Natural killer cell treated with Interleukin-12 subunit alpha and Interleukin-12 subunit beta and Interleukin-15 and Interleukin-18, amount 100 ng/mL, for 72 hours (primary cell): ENCODE results near the gene SPATS2. TPM values are rescaled to one million over a fixed set of nuclear protein-coding genes. Genes with fewer than 3 reads are reported as not detected.

Experiments used
- ATAC-seq, 2 donors: fragments of 150-1000 bp; cut with Tn5 transposase in 1 of 2; sonication (Bioruptor Pico), chemical (Tn5 transposase) in 1 of 2; 2 replicates each; pipeline ENCODE4 v1.10.0; 2021
- DNase-seq: peaks from one replicate; pipeline ENCODE4 v3.0.0; 2022; ENCODE audit warnings: low spot score
- H3K27ac Mint-ChIP-seq, 2 donors: 1 replicate in 1 of 2; 2 replicates in 1 of 2; pipeline ENCODE4 v1.8.0; 2022; ENCODE audit warnings: mixed read lengths in 2 of 2, mild to moderate bottlenecking in 1 of 2, moderate library complexity in 1 of 2
- H3K27me3 Mint-ChIP-seq, 2 donors: 1 replicate in 1 of 2; 2 replicates in 1 of 2; pipeline ENCODE4 v1.8.0; 2022; ENCODE audit warnings: mixed read lengths in 2 of 2
- H3K36me3 Mint-ChIP-seq: one replicate; pipeline ENCODE4 v1.8.0; 2022; ENCODE audit warnings: mixed read lengths
- H3K4me1 Mint-ChIP-seq, 2 donors: 1 replicate in 1 of 2; 2 replicates in 1 of 2; pipeline ENCODE4 v1.8.0; 2022; ENCODE audit warnings: low read depth in 2 of 2, mixed read lengths in 2 of 2, mild to moderate bottlenecking in 1 of 2
- H3K4me3 Mint-ChIP-seq: one replicate; pipeline ENCODE4 v1.8.0; 2022; ENCODE audit warnings: mixed read lengths
- H3K9me3 Mint-ChIP-seq: 2 replicates; pipeline ENCODE4 v1.8.0; 2022; ENCODE audit warnings: mixed read lengths
- total RNA-seq, 2 donors: library from RNA; stranded (reverse); gene quantifications; one replicate each; pipeline ENCODE4 v1.2.3, GENCODE V29; 2022

SPATS2 gene
- total RNA-seq, 2 donors from 2014 or later, result 13.7 to 21.1 TPM

DNA sequence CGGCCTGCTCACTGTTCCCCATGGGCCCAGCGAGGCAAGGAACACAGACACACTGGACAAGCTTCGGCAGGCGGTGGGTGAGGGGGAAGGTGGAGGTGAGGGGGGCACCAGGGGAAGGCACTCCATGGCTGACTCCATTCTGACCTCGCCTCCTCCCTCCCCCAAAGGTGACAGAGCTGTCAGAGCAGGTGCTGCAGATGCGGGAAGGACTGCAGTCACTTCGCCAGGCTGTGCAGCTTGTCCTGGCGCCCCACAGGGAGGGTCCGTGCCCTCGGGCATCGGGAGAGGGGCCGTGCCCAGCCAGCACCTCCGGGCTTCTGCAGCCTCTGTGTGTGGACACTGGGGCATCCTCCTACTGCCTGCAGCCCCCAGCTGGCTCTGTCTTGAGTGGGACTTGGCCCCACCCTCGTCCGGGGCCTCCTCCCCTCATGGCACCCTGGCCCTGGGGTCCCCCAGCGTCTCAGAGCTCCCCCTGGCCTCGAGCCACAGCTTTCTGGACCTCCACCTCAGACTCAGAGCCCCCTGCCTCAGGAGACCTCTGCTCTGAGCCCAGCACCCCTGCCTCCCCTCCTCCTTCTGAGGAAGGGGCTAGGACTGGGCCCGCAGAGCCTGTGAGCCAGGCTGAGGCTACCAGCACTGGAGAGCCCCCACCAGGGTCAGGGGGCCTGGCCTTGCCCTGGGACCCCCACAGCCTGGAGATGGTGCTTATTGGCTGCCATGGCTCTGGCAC lies 190.1 kb downstream of the SPATS2 start:
- DNase-seq (no peak), ATAC-seq (no peak)
- H3K27ac Mint-ChIP-seq, result no peak overlapping the region
- peaks cover 7 to 9% of the 10 kb centered on the region in 2 donors for H3K4me1 Mint-ChIP-seq
- no peaks in the 10 kb centered on the region for H3K9me3 Mint-ChIP-seq
- no peaks in the 10 kb centered on the region for H3K27me3 Mint-ChIP-seq
- no peak overlapping the region for H3K4me3 Mint-ChIP-seq
- peaks cover 7% of the 10 kb centered on the region for H3K36me3 Mint-ChIP-seq

DNA sequence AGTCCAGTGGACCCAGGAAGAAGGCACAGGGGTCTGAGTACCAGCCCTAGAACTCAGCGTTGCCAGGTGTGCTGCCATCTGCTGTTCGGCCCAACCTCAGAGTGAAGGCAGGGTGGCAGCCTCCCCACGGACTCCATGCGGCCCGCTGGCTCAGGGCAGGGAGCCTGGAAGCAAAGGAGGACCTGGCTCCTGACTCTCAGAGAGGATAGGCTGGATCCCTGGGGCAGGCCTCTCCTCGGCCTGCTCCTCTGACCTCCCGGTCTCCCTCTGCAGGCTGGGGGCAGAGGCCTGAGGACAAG lies 190.6 kb downstream of the SPATS2 start:
- no peak overlapping the region for H3K4me3 Mint-ChIP-seq
- H3K36me3 Mint-ChIP-seq, result peaks cover 10% of the 10 kb centered on the region
- no peak for DNase-seq

DNA sequence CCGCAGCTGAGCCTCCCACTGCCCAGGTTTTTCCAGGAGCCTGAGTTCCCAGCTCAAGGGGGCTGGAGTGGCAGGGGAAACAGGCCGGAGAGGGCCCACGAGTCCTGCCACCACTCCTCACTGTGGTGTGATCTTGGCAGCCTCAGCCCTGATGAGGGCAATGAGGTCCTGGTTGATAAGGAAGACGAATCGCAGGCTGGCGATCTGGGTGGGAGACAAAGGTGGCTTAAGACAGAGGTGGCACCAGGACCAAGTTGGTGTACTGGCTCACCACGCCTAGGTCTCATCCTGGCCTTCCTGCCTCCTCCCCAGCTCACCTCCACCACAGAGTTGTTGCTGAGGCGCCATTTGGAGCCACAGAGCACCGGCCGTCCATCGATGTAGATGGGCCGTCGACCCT lies 191.3 kb downstream of the SPATS2 start:
- ATAC-seq, result no peak
- Mint-ChIP-seq H3K36me3 (peaks cover 10% of the 10 kb centered on the region), H3K4me3 (no peak overlapping the region), H3K9me3 (no peaks in the 10 kb centered on the region), H3K27ac (no peak overlapping the region), H3K4me1 (peaks cover 7 to 10% of the 10 kb centered on the region in 2 donors), H3K27me3 (no peaks in the 10 kb centered on the region)
- no peak for DNase-seq

More for the DNA sequence above, 190.6 kb downstream of the SPATS2 start:
- Mint-ChIP-seq H3K27ac (no peak overlapping the region), H3K4me1 (peaks cover 7 to 10% of the 10 kb centered on the region in 2 donors), H3K9me3 (no peaks in the 10 kb centered on the region), H3K27me3 (no peaks in the 10 kb centered on the region)
- ATAC-seq, result no peak

DNA sequence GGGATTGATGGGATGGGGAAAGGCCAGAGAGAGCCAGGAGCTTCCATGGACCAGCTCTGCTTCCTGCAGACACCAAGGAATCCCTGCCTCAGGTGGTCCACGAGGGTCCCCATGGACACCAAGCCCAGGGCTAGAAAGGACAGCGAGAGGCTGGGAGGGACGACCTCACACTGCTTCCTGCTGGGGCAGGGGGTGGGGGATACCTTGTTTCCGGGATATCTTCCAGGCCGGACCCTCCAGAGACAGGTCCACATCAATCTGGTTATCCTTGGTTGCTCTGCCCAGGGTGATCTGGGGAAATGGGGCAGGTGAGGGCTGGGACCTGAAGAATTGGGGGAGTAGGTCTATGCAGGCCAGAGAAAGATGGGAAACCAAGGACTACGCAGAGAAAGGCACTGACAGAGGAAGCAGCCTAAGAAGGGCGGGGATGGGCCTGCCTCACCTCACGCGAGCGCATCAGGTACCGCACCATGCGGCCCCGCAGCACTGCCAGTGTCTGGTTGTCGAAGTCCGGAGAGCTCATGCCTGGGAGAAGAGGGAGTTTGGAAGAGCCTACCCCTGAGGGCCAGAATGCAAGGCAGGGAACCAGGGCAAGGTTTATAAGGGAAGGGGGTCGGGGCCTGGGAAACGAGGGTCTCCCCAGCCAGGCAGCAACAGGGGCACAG lies 191.9 kb downstream of the SPATS2 start:
- DNase-seq, result no peak
- H3K4me1 Mint-ChIP-seq, result peaks cover 7 to 14% of the 10 kb centered on the region in 2 donors
- no peak for ATAC-seq
- no peaks in the 10 kb centered on the region for H3K27me3 Mint-ChIP-seq
- H3K27ac Mint-ChIP-seq, result no peak overlapping the region
- H3K9me3 Mint-ChIP-seq, result no peaks in the 10 kb centered on the region
- H3K4me3 Mint-ChIP-seq, result no peak overlapping the region
- H3K36me3 Mint-ChIP-seq, result peaks cover 10% of the 10 kb centered on the region

DNA sequence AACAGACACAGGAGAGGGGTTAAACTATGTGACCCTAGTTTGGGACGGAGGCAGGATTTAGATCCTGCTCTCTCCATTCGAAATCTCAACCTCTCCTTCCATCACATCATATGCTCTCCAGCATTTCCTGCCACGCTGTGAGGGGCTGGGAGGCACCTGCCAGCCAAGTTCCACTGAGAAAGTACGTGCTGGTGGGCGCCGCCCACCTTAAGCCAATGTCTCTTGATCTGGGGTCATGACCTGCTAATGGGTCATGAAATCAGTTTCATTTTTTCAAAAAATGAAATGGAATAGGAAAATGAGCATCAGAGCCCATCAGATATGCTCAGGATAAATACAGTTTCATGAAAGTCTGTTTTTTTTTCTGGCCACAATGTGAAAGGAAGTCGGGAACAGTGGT lies 193.4 kb downstream of the SPATS2 start:
- ATAC-seq (no peak), DNase-seq (no peak)
- H3K4me1 Mint-ChIP-seq, result peaks cover 17 to 27% of the 10 kb centered on the region in 2 donors
- peaks cover 10% of the 10 kb centered on the region for H3K36me3 Mint-ChIP-seq
- H3K27ac Mint-ChIP-seq, result no peak overlapping the region
- H3K27me3 Mint-ChIP-seq, result no peaks in the 10 kb centered on the region
- no peaks in the 10 kb centered on the region for H3K9me3 Mint-ChIP-seq
- no peak overlapping the region for H3K4me3 Mint-ChIP-seq

DNA sequence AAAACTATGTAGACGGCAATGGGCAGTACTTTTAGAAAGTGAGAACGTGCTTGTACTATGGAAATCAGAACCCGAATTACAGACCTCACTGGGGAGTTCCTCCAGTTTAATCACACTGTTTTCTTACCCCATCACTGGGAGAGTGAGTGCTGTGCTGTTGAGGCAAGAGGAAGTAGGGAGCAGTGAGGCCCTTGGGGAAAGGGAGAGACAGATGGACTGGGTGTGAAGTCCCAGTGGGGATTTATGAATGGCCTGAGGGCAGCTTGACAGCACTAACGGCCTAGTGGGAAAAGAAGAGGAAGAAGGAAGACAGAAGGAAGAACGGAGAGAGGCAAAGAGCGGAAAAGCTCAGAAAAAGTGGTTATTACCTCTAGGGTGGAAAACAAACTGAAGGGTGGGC lies 195.0 kb downstream of the SPATS2 start:
- H3K36me3 Mint-ChIP-seq, result peaks cover 10% of the 10 kb centered on the region
- no peak for DNase-seq
- no peak overlapping the region for H3K4me3 Mint-ChIP-seq
- H3K27me3 Mint-ChIP-seq, result no peaks in the 10 kb centered on the region
- peaks cover 23 to 33% of the 10 kb centered on the region in 2 donors for H3K4me1 Mint-ChIP-seq
- no peaks in the 10 kb centered on the region for H3K9me3 Mint-ChIP-seq
- ATAC-seq, result no peak
- peak overlapping the region in 1 of 2 donors; percentile 15 for H3K27ac Mint-ChIP-seq

DNA sequence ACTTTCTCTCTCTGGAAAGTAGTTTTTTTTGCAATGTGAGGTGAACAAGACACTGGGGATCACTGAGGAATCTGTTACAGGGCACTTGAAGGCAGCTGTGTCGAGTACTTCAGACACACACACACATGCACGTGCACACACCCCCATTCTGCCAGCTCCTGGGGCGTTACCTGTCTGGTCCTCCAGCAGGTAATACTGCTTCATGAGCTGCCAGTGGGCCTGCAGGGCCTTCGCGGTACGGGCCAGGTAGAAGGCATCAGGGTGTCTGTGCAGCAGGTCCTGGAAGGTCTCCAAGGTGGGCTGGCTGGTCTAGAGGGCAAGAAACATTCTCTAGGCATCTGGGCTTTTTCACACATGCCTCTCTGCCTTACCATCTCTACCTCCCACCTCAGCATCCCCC lies 195.6 kb downstream of the SPATS2 start:
- ATAC-seq (no peak), DNase-seq (no peak)
- no peaks in the 10 kb centered on the region for H3K9me3 Mint-ChIP-seq
- peaks cover 10% of the 10 kb centered on the region for H3K36me3 Mint-ChIP-seq
- H3K4me3 Mint-ChIP-seq, result no peak overlapping the region
- H3K27ac Mint-ChIP-seq, result no peak overlapping the region
- H3K4me1 Mint-ChIP-seq, result peaks cover 23 to 38% of the 10 kb centered on the region in 2 donors
- H3K27me3 Mint-ChIP-seq, result no peaks in the 10 kb centered on the region

DNA sequence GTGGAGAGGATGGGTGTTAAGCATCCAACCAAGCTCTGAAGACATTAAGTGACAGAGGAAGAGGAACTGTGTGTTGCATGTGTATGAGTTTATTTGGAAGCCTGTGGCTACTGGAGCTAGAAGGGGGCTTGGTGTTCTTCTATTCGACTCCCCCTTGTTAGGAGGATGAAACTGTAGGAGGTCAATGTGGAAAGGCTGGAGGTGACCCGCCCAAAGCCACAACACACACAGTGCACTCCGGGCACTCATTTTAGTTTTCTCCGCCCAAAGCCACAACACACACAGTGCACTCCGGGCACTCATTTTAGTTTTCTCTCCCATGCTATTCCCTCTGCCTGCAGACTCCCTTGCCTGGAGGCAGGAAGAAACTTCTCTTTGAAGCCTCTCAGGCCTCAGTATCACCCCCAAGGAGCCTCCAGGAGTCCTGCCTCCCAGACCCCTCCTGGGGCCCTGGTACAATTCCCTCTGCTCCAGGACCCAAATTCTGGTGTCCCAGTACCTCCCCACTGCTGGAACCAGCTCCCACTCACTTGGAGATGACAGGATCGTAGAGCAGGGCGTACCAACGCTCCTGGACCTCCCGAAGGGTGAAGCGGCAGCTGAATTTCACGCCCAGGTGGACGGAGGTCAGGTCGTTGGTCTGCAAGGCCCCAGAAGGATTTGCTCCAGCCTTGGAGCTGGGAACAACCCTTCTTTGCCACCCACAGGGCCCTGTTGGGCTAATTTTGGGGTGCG lies 196.9 kb downstream of the SPATS2 start:
- H3K9me3 Mint-ChIP-seq, result no peaks in the 10 kb centered on the region
- ATAC-seq (no peak), DNase-seq (no peak)
- H3K36me3 Mint-ChIP-seq, result peaks cover 10% of the 10 kb centered on the region
- peaks cover 35 to 49% of the 10 kb centered on the region in 2 donors for H3K4me1 Mint-ChIP-seq
- peak overlapping the region; percentile 32 for H3K4me3 Mint-ChIP-seq
- H3K27ac Mint-ChIP-seq, result peak overlapping the region in 1 of 2 donors; percentile 49
- H3K27me3 Mint-ChIP-seq, result no peaks in the 10 kb centered on the region

DNA sequence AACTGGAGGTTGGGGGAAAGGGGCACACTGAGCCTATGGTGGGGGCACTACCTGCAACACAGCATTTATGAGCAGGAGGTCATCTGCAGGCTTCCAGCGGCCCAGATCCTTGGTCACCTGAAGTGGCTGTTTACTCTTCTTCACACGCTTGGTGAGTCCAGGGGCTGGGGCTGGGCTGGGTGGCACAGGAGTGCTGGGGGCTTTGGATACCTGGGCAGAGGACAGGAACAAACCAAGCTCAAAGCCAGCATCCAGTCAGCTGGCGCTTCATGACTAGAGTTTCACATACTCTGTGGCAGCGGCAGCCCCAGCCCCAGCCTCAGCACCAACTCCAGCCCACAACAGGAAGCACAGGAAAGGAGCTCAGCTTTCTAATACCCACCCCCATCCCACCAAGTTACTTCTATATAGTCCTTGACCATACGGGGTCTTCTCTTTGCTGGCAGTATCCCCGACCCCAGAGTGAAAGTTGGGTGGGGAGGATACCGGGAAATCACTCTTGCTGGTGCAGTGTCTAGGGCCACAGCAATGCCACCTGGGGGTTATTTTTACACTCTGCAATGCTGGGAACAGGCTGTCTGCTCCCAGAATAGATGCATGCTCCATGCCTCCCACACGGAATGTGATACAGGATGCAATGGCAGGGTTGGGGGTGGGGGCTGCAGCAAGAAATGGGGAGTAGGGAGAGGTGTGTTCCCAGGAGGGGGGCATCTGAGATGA lies 197.6 kb downstream of the SPATS2 start:
- Mint-ChIP-seq H3K4me3 (peak overlapping the region; percentile 48), H3K4me1 (peaks cover 35 to 46% of the 10 kb centered on the region in 2 donors), H3K36me3 (peaks cover 10% of the 10 kb centered on the region), H3K27me3 (no peaks in the 10 kb centered on the region), H3K9me3 (no peaks in the 10 kb centered on the region), H3K27ac (peak overlapping the region; percentile 28 to 53)
- DNase-seq (no peak), ATAC-seq (no peak)

DNA sequence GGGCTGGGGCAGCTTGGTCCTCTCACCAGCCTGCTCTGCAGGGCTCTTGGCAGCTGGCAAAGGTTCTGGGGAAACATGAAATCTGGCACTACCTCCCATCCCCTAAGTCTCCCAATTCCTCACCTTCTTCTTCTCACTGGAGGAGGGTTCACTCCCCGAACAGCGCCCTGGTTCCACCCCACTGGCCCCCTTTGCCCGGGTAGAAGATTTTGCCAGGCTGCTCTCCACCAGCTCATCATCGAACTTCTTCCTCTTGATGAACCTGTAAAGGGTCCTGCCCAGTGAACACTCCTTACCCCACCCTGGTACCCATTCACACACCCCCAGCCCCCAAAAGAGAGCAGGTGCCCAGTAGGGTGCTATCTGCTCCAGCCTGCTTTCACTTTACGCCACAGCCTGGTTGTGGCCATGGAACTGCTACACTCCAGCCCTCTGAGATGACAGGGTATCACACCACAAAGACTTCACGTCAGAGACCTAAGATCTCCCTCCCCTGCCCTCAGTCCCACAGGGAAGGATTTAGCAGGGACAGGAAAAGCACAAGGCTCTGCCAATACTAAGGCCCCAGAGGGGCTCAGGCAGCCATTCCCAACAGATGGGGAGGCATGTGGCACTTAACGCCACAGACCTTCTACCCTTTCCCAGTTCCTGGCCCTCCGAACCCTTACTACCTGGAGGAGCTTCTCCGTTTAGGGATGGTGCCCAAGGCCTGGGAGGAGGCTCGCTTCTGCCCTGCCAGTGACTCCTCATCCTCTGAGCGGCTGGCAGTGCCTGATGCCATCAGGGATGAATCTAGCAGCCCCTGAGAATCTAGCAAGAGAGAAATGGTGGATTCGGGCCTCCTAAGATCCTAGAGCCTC lies 198.4 kb downstream of the SPATS2 start:
- H3K4me1 Mint-ChIP-seq, result peaks cover 34 to 48% of the 10 kb centered on the region in 2 donors
- no peaks in the 10 kb centered on the region for H3K9me3 Mint-ChIP-seq
- H3K27me3 Mint-ChIP-seq, result no peaks in the 10 kb centered on the region
- H3K4me3 Mint-ChIP-seq, result peak overlapping the region; percentile 48
- ATAC-seq (peak in 1 of 2 donors; percentile 39), DNase-seq (no peak)
- peaks cover 10% of the 10 kb centered on the region for H3K36me3 Mint-ChIP-seq
- H3K27ac Mint-ChIP-seq, result peak overlapping the region; percentile 28 to 53

DNA sequence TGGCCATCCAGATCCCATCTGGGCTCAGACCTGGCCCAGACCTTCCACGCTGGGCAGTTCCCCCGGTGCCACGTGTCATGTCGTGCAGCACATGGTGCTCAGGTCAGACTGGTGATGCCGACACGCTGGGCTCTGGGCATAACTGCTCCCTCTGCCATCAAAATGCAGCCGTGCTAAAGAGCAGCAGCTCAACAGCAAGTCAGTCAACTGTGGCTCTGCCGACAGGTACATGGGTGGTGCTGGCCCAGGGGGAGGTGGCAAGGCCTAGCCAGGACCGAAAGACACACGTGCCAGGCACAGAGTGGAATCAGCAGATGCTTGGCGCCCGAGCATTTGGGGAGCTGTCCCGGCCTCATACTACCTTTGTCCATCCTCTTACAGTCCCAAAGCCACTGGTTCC lies 199.1 kb downstream of the SPATS2 start:
- Mint-ChIP-seq H3K9me3 (no peaks in the 10 kb centered on the region), H3K27me3 (no peaks in the 10 kb centered on the region), H3K36me3 (peaks cover 10% of the 10 kb centered on the region), H3K27ac (peak overlapping the region; percentile 28 to 99), H3K4me1 (peaks cover 38 to 50% of the 10 kb centered on the region in 2 donors), H3K4me3 (peak overlapping the region; percentile 8)
- DNase-seq (no peak), ATAC-seq (no peak)

DNA sequence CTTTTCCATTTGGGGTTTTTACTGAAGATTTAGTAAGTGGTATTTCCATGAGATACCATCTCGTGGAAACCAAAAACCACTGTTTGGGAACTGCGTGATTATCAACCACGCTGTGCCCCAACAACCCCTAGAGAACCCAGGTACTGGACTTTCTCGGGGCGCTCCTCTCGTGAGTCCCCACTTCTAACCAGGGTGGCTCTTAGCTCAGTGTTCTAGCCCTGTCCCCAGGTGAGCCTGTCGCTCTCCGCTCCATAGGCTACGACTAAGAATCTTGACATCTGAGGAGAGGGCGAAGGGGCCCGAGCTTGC lies 200.0 kb downstream of the SPATS2 start:
- Mint-ChIP-seq H3K4me1 (peaks cover 42 to 49% of the 10 kb centered on the region in 2 donors), H3K9me3 (no peaks in the 10 kb centered on the region), H3K27ac (peak overlapping the region; percentile 95 to 99), H3K36me3 (peaks cover 10% of the 10 kb centered on the region), H3K27me3 (no peaks in the 10 kb centered on the region), H3K4me3 (peak overlapping the region; percentile 98)
- no peak for DNase-seq
- peak in 1 of 2 donors; percentile 10 for ATAC-seq
